GM18520 (cell line): ENCODE results near the gene CXCR2.
A peak's percentile ranks its signal among the peaks of the same experiment; 100 is the strongest.
"Not testable (repeated sequence)": the region's sequence is repeated elsewhere in the genome, so short reads cannot be mapped to it uniquely, and the experiment has no call there.

Experiments used
- ATAC-seq: cut with Tn5 transposase; IDR thresholded peaks from one replicate; pipeline ENCODE4 v1.9.1; 2021; ENCODE audit not compliant: unreplicated experiment

Gene CXCR2

DNA sequence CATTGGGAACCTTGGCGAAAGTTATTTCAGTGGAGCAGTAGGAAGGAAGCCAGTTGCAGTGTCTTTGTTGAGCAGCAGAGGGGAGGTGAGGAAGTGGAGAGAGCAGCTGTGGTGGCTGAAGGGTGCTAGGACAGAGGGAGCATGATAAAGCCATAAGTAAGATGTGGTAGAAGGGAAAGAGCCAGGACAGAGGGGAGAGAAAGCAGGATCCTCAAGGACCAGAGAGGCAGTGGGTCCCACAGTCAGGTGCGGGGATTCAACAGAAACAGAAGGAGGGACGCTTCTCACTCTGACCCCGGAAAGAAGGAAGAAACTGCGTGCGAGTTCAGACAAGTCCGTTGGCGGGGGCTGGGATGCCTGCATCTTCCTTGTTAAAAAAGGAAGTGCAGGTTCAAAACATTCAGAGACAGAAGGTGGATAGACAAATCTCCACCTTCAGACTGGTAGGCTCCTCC lies at the start of gene CXCR2:
TSS of gene CXCR2 (plus strand) at position 403 of the 455 bp plus-strand sequence. CDS start 8,774 bp downstream, outside the sequence.
- ATAC-seq, result no peak

DNA sequence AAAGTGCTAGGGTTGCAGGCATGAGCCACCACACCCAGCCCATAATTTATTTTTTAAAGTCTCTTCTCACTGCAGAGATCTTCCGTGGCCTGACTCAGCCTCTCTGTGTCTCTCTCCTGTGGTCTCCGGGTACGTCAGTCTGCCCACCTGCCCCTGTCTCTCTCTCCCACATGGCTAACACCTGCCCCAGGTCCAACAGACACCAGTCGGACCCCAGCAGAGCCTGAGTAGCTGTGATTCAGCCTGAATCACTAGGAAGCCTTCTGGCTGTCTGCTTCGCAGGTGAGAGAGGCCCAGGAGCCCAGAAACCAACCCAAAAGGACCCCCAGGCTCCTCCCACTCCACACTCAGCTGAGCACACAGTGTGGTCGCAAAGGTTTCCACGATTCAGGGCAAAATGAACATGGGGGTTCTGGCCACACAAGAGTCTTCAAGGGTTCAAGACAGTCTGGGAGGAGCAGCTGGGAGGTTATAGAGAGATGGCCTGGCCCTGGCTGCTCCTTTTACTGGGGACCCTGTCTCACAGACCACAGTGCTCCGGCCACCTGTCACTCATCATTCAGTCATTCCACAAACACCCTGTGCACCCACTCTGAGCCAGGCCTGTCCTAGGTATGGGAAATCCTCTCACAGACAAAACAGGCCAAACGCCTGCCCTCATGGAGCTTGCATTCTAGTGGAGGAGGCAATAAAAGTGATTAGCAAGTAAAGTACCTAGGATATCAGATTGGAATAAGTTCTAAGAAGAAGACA lies 48.2 kb upstream of the CXCR2 start:
- ATAC-seq, result no peak

DNA sequence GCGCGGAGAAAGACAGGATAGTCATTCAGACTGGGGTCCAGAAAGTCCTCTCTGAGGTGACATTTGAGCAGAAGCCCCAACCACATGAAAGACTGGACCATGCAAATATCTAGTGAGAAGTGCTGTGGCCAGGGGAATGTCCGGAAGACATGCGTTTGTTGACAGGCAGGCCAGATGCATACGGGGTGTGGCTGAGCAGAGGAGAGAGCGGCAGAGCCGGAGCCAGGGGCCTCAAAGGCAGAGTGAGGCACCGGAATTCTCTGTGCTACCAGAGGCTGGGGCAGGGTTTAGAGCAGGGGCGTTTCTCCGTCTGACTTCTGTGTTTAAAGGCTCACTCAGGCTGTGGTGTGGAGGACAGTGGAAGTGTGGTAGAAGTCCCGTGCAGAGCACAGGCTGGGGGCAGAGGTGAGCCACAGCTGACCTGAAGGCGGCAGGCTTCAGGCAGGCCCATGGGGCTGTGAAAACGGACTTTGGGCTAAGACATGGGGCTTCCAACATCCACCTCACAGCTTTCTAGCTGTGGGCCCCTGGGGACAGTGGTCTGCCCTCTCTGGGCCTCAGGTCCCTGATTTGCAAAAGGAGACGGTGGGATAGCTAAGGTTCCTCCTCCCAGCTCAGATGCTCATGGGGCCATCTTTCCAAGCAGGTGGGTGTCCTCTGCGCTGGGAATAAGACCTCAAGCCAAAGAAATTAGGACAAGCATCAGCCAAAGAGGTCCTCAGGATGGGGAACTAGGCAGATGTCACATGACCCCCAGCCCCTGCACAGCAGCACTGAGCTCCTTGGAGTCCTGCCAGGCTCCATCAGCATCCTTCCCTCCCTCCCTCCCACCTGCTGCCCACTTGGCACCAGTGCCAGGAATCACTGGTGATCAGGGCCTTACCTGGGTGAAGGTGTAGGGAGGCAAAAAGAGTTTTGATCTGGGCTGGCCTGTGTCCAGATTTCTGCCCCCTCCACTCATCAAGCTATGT lies 45.6 kb upstream of the CXCR2 start:
- ATAC-seq, result no peak

DNA sequence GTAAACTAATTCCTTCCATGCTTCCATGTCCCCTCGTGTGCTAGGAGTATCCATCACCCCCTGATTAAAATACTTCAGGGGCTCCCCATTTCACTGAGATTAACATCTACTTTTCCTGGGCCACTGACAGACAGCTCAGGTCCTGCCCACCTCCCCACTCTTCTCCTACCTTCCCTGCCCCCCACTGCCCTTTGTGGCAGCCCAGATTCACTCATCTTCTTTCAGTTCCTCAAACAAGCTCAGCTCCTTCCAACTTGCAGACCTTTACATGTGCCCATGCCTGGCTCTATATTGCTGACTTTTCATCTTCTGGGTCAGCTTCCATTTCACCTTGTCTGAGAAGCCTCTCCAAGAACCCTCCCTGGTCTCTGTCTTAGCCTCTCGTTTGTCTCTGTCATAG lies 44.8 kb upstream of the CXCR2 start:
- peak; percentile 88 for ATAC-seq

DNA sequence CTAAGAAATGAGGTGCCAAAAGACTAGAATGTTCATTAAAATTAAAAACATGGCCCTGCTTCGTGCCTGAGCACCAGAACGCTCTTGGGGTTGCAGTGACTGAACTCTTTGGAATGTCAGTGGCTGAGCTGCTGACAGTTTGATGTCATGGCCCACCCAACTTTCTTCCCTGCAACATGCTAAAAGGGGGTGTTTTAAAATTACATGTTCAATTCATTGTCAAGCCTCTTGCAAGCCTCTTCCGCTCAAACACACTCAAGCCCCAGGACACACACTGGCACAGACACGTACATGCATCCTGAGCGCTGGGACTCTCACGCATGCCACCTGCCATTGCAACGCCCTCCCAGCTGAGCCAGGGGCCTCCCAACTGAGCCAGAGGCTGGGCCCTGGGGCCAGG lies 44.1 kb upstream of the CXCR2 start:
- ATAC-seq, result no peak

DNA sequence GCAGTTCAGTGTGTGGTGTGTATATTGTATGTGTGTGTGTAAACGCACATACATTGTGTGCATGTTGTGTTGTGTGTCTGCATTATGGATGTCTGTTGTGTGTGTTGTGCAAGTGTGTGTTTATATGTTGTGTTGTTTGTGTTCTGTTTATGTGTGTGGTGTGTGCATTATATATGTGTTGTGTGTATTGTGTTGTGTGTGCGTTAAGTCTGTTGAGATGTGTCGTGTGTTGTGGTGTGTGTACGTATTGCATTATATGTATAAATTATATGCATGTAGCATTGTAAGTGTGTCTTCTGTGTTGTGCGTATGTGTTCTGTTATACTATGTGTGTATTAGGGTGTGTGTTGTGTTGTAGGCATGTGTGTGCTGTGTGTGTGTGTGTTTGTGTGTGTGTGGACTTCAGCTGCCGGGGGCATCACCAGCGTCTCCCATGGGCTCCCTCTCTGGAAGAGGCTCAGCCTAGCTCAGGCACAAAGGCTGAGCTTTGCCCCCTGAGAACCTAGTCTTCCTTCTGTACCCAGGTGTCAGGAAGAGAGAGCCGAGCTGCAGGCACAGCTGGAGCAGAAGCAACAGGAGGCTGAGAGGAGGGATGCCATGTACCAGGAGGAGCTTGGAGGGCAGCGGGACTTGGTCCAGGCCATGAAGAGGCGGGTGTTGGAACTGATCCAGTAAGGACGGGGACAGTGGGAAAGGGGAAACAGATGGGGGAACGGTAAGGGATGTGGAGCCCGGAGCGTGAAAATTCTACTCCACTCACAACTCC lies 43.1 kb upstream of the CXCR2 start:
- no peak for ATAC-seq

DNA sequence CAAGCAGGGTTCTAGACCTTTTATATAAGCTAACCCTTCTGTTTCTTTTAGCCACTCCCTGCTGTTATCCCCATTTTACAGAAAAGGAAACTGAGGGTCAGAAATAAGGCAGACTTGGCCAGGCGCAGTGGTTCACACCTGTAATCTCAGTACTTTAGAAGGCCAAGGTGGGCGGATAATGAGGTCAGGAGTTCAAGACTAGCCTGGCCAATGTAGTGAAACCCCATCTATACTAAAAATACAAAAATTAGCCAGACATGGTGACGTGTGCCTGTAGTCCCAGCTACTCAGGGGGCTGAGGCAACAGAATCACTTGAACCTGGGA lies 42.5 kb upstream of the CXCR2 start:
- no peak for ATAC-seq

DNA sequence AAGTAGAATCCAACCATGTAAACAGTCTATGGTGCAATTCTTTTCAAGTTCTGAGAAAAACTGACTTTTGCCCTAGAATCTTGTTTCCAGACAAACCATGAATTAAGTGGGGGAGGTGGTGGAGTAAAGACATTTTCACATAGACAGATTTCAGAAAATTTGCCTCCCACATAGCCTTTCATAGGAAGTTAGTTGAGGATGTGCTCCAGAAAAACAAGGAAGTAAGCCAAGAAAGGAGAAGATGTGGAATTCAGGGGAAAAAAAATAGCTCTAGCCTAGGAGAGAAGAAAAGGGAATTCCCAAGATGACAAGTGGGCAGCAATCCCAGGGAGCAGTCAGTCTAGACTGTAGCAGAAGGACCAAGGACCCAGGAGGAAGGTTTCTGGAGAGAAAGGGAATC lies 39.4 kb upstream of the CXCR2 start:
- ATAC-seq, result no peak

DNA sequence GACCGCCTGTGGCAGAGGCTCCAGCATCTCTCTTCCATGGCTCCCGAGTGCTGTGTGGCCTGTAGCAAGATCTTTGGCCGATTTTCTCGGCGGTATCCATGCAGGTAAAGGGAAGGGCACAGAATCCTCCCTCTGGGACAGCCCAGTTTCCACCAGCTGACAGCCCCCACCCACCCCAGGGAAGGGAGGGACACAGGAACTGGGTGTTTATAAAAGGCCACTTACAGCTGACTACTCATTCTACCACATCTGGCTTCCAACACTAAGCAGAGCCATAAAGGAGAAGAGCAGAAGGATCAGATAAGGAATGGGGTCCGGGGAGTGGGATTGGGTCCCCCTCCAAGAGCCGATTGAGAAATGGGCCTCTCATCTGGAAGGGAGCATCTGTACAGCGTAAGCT lies 36.6 kb upstream of the CXCR2 start:
- no peak for ATAC-seq

DNA sequence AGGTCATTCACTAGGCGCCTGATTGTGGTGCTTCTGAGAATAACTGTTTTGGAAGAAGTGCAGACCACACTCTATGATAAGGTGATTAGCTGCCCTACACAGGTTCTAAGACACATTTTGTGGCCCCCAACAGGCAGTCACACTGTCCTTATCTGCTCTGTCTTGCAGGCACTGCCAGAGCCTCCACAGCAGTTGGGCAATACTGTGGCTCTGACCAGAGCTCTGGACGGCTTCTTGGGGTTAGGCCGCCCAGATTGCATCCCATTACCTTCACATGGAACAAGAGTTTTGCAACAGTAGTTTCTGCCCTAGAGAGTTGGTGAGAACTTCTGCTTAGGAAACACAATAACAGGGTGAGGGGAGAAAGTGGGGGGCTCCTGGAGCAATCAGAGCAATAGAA lies 34.1 kb upstream of the CXCR2 start:
- ATAC-seq, result no peak

DNA sequence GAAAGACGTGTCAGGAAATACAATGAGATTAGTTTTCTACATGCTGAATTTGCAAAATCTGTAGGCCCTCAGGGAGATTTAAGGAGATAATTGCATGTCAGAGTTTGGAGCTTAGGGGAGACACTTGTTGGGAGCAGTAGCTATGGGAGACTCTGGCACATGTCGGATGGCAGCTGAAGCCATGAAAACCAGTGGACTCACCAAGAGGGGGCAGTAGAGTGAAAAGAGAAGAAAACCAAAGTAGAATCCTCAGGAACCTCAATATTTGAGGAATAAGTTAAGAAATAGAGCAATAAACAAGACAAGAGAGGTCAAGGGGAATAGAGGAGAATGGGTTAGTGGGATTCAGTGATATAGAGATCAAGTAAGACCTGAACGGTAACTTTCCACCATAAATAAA lies 31.9 kb upstream of the CXCR2 start:
- no peak for ATAC-seq

DNA sequence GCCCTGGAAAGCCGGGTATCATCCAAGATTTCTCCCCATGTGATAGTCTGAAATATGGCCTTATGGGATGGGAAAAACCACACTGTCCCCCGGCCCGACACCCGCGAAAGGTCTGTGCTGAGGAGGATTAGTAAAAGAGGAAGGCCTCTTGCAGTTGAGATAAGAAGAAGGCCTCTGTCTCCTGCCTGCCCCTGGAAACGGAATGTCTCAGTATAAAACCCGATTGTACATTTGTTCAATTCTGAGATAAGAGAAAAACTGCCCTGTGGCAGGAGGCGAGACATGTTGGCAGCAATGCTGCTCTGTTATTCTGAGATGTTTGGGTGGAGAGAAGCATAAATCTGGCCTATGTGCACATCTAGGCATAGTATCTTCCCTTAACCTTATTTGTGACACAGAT lies 30.0 kb upstream of the CXCR2 start:
- ATAC-seq, result no peak

DNA sequence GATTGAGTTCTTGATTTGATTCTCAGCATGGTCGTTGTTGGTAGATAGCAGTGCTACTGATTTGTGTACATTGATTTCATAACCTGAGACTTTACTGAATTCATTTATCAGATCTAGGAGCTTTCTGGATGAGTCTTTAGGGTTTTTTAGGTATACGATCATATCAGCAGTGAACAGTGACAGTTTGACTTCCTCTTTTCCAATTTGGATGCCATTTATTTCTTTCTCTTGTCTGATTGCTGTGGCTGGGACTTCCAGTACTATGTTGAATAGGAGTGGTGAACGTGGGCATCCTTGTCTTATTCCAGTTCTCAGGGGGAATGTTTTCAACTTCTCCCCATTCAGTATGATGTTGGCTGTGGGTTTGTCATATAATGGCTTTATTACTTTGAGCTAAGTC lies 27.9 kb upstream of the CXCR2 start:
- ATAC-seq, result no peak

DNA sequence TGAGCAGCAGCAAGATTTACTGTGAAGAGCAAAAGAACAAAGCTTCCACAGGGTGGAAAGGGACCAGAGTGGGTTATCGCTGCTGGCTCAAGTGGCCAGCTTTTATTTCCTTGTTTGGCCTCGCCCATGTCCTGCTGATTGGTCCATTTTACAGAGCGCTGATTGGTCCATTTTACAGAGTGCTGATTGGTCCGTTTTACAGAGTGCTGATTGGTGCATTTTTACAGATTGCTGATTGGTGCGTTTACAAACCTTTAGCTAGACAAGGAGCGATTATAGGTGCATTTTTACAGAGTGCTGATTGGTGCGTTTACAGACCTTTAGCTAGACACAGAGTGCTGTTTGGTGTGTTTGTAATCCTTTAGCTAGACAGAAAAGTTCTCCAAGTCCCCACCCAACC lies 17.0 kb upstream of the CXCR2 start:
- not testable (repeated sequence) for ATAC-seq

DNA sequence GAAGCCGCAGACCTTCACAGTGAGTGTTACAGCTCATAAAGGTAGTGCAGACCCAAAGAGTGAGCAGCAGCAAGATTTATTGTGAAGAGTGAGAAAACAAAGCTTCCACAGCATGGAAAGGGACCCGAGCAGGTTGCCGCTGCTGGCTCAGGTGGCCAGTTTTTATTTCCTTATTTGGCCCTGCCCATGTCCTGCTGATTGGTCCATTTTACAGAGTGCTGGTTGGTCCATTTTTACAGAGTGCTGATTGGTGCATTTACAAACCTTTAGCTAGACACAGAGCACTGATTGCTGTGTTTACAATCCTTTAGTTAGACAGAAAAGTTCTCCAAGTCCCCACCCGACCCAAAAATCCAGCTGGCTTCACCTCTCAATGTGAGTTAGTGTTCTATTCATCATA lies 4.0 kb upstream of the CXCR2 start:
- ATAC-seq, result not testable (repeated sequence)

DNA sequence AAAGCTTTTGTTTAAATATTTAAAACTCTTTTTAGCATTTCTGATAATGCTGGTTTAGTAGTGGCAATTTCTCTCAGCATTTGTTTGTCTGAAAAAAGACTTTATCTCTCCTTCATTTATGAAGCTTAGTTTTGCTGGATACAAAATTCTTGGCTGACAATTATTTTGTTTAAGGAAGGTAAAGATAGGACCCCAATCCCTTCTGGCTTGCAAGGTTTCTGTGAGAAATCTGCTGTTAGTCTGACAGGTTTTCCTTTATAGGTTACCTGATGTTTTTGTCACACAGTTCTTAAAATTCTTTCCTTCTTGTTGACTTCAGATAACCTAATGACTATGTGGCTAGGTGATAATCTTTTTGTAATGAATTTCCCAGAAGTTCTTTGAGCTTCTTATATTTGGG lies 3.5 kb upstream of the CXCR2 start:
- not testable (repeated sequence) for ATAC-seq

DNA sequence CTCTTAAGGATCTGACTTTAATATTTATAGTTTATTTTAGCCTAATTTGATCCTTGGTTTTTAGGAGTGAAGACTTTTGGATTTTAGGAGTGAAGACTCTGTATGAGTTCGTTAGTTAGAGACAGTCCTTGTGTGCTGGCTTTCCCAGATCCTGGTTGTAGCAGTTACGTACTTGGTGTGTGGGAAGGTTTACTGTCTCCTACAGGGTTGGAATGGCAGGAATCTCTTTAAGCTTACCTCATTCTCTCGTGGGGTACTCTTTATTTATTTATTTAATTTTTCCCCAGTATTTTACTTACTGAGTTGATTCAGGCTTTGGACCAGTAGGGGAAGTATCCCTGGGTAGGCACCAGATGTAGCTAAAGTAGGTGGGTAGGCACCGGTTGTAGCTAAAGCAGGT lies 1.8 kb upstream of the CXCR2 start:
- ATAC-seq, result no peak

DNA sequence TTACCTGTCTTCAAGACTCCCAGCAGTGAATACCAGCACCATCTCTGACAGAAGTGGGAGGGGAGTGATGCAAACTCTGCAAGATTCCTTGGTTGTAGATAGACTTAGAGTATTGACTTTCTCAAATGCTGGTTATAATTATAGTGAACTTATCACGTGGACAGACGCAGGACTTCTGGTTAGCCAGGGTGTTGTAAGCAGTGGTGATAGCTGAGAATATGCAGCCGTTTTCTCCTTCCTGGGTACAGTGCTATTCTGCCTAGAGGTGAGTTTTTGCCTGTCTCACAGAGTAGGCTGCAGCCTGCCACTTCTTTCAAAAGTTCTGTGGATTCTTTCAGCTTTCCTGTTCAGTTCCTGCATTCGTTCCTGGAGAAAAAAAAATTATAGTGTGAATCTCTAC lies 733 bp upstream of the CXCR2 start:
- ATAC-seq, result no peak

DNA sequence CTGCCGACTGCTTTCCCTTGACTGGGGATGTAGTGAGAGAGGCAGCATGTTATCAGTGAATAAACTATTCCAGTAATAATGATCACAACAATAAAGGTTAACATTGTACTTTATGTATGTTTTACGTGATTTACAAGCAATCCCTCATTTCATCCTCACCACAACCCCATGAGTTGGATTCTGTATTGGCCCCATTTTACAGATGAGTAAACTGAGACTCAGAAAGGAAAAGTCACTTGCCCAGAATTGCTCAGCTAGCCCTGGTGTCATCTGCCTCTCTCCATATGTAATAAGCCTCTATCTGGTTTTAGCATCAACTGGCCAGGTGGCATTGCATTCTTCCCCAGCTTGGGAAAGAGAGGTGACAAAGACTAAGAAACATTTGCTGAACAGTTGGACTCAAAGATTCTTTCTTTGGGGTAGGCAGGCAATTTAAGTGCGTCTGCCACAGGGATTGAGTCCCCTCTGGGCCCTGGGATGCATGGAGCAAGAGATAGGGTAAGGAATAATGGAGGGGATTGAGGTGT lies 2.2 kb downstream of the CXCR2 start:
- no peak for ATAC-seq

DNA sequence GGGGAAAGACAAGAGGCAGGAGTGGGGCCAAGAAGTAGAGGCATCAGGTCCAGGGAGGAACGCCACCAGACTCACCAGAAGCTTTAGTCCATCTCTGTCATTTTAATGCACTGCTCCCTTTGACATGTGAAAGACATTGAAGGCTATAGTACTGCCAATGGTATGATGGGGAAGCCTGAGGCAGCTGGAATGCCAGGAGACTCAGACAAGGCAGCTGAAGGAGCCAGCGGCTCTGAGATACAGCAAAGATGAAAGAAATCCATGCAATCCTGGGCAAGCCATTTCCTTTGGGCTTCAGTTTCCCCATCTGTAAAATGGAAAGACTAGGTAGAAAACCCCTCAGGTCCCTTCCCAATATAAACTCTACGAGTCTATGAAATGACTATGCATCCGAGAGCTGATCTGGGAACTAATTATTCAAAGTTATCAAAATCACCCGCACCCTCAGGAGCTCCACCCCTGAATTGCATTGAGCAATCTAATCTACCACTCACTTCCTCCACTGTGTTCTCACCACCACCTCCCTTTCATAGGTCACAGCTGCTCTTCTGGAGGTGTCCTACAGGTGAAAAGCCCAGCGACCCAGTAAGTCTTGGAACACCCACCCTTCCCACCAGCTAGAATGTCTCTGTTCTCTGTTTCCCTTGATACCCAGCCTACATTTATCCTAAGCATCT lies 3.1 kb downstream of the CXCR2 start:
- no peak for ATAC-seq
